ENCODE results near the gene ANGPTL5.

DNA sequence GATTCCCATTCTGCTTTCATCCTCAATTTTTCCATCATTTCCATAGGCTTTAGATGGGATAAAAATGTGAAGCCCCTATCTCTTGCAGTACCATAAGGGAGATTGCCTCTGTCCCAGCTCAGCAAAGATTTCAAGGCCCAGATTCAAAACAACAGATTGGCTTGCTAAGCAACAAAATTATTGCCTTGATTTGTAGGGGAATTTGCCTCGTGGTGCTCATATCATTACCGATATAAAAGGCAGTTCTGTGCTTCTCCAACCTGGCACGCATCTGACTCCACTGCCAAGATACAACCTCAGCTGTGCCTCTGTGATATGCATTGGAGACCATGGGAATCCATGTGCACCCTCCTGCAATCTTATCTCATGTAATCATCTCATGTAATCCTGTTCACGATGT, 26.6 kb downstream of the ANGPTL5 start:
- TF ChIP-seq, protein P1, sequence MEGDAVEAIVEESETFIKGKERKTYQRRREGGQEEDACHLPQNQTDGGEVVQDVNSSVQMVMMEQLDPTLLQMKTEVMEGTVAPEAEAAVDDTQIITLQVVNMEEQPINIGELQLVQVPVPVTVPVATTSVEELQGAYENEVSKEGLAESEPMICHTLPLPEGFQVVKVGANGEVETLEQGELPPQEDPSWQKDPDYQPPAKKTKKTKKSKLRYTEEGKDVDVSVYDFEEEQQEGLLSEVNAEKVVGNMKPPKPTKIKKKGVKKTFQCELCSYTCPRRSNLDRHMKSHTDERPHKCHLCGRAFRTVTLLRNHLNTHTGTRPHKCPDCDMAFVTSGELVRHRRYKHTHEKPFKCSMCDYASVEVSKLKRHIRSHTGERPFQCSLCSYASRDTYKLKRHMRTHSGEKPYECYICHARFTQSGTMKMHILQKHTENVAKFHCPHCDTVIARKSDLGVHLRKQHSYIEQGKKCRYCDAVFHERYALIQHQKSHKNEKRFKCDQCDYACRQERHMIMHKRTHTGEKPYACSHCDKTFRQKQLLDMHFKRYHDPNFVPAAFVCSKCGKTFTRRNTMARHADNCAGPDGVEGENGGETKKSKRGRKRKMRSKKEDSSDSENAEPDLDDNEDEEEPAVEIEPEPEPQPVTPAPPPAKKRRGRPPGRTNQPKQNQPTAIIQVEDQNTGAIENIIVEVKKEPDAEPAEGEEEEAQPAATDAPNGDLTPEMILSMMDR (IDR thresholded peaks at IDR 0.05) = no peak
- no peak for TF ChIP-seq POLR2A (IDR thresholded peaks at IDR 0.05)

All from uterus (tissue), 2 donors.